Cardiac septum (tissue), 1 donor: Measurements from ENCODE around the gene KLHL13. TPM values are rescaled to one million over a fixed set of nuclear protein-coding genes. Genes with fewer than 3 reads are reported as not detected.
"Not testable (repeated sequence)": the region's sequence is repeated elsewhere in the genome, so short reads cannot be mapped to it uniquely, and the experiment has no call there.

Source experiments
- DNase-seq: peaks from one replicate; pipeline ENCODE4 v3.0.0-alpha.2; 2020; ENCODE audit warnings: low spot score
- intact Hi-C: fragments of 100-400 bp; cut with DNase I; formaldehyde crosslinking; loops from one replicate; pipeline ENCODE4 v1.14.0; 2022
- long read RNA-seq: library from polyadenylated mRNA; unstranded; transcript quantifications from one replicate; pipeline ENCODE4 v2.0.0, GENCODE V29; 2021
- total RNA-seq: library from RNA; stranded (reverse); fragmentation: NEBNext Ultra II Directional; extraction: Animal tissue kit (Norgen Biotek cat#: 25700); gene quantifications from one replicate; pipeline ENCODE4 v1.2.1, GENCODE V29; 2021
- donor health status: DM: no; HTN: no; CAD: no.

The KLHL13 gene
- 15.5 TPM for total RNA-seq
- long read RNA-seq, full-length matches to known transcripts, result 12 of 17 reads
- long read RNA-seq, partial matches to known transcripts, result 1 of 17 reads
- long read RNA-seq, other reads (novel, unspliced or antisense), result 4 of 17 reads

- peak; percentile 74 for DNase-seq
- intact Hi-C loops, result loop anchor here (10.0 kb wide), 1 partner anchor 98 kb away; no protein-coding TSS in a partner anchor
These were observed at the start of gene KLHL13 for GRCh38 chrX:118116713-118117550. Gene KLHL13 (minus strand): TSS chrX:118116810. CDS start chrX:118028473, 88,337 bp downstream.

DNA sequence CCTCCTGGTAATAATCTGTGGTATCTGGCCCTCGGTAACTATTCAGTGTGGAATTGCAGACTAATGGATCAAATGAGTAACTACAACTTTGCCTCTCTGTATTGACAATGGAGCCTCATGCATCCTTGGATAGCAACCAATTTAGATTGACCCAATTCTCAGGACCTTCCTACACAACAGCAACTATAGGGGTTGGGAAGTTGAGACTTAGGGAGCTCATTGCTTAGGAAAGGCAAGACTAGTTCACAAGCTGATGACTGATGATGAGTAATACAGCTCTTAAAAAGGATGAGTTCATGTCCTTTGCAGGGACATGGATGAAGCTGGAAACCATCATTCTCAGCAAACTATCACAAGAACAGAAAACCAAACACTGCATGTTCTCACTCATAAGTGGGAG lies 47.5 kb upstream of the KLHL13 start:
- intact Hi-C loops, result no loop called here
- no peak for DNase-seq

- DNase-seq, result no peak
- intact Hi-C loops, result no loop called here
These were observed 40.5 kb upstream of the KLHL13 start for GRCh38 chrX:118156953-118157608.

DNA sequence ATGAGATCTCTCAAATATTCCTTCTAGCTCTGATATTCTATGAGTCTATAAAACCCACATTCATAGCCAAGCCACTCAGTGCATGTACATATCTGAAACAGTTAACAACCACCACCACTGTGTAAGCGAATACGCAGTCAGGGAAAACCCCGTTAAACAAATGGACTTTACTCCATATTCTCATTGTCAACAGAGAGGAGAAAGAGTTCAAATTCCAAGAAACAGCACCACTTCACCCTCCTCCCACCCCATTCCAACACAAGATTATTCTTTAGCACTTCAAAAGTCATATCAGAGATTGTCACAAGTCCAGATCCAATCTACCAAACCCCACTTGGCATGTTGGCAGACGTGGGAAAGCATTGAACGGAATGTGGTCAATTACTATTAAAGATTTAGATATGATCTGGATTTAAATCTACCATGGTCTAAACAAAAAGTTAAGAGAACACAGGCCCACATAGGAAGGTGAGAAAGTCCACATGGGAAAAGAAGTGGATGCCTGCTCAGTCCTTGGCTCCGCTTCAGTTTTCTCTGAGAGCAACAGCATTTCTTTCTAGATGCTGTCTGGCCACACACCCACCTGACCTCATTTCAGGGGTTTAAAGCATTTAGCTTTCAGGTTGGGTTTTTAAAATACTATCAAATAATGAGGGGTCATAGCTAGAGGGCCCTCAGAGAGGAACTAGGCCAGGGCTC lies 39.8 kb upstream of the KLHL13 start:
- no peak for DNase-seq
- intact Hi-C loops, result no loop called here

DNA sequence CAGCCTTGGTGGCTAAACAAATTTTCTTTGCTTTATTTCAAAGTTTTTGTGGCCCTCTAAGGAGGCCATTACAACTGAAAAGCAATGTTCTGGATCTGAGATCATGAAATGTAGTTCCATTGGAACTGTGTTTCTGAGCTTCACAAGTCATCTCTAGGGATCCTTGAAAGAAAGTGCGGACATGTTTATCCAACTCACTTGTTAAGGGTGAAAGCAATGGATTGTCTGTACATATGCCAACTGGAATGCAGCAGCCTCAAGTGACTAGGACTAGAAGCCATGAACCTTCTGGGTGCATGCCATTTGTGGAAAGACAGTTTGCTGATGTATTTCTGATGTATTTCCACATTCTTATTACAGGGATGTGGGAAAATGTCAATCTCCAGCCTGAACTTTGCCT lies 36.7 kb upstream of the KLHL13 start:
- intact Hi-C loops, result no loop called here
- DNase-seq, result no peak

DNA sequence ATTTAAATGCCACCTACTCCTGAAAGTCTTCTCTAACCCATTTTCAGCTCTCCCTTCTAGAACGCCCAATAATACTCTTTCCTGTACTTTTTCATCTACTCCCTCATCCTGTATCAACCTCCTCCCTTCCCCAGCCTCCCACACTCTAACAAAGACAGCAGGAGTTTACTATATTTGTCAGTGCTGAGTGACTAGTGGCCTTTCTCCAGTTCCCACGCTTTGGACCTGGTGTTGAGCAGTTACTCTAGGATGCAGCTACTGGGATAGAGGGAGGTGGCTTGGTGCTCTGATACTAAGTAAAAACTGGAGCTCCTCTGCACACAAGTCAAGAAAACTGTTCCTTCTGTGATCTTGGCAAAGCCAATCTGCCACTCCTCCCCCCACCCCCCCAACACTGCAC lies 36.1 kb upstream of the KLHL13 start:
- intact Hi-C loops, result no loop called here
- no peak for DNase-seq

GRCh38 chrX:118148737-118149136 lies 32.1 kb upstream of the KLHL13 start:
- no peak for DNase-seq
- intact Hi-C loops, result no loop called here

- intact Hi-C loops, DNase-seq: not testable (repeated sequence)
These were observed 31.2 kb upstream of the KLHL13 start for GRCh38 chrX:118147771-118148170.

- no peak for DNase-seq
- intact Hi-C loops, result no loop called here
These were observed 27.0 kb upstream of the KLHL13 start for GRCh38 chrX:118143578-118143977.

- no peak for DNase-seq
- intact Hi-C loops, result no loop called here
These were observed 14.7 kb upstream of the KLHL13 start for GRCh38 chrX:118131336-118131735.

DNA sequence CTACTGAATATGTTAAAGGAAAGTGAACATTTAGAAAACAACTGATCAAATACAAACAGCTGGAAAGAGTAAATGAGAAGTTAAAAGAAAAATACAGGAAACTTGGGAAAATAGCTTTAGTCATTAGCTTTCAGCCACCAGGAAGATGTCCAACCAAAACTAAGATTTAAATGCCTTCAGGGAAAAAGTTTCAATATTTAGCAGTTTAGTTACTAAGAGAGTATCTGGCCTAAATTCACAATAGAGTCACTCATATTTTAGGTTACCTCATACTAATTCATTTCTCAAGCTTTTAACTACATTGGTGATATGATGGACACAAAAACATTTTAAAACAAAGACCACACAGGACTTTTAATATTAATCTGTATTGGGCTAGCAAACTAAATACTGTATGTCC lies 13.1 kb upstream of the KLHL13 start:
- intact Hi-C loops, result no loop called here

GRCh38 chrX:118128724-118129123 lies 12.1 kb upstream of the KLHL13 start:
- DNase-seq, result no peak
- intact Hi-C loops, result no loop called here

More for the DNA sequence above, 13.1 kb upstream of the KLHL13 start:
- no peak for DNase-seq

DNA sequence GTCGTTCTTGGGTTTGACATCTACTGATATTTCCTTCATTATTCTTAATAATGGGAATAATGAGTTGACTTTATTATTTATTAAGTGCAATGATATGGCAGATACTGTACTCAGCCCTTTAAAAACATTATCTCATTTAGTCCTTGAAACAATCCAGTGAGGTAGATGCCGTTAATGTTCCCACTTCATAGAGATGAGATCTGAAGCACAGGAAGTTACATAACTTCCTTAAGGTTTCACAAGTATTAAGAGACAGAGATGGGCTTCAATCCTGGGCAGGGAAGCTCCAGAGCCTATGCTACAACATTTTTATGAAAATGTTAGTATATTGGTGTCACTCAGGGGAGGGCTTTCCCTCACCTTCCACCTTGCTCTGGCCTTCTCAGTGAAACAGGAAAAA lies 9.7 kb upstream of the KLHL13 start:
- no peak for DNase-seq
- intact Hi-C loops, result no loop called here

GRCh38 chrX:118124243-118124642 lies 7.6 kb upstream of the KLHL13 start:
- intact Hi-C loops, DNase-seq: not testable (repeated sequence)

DNA sequence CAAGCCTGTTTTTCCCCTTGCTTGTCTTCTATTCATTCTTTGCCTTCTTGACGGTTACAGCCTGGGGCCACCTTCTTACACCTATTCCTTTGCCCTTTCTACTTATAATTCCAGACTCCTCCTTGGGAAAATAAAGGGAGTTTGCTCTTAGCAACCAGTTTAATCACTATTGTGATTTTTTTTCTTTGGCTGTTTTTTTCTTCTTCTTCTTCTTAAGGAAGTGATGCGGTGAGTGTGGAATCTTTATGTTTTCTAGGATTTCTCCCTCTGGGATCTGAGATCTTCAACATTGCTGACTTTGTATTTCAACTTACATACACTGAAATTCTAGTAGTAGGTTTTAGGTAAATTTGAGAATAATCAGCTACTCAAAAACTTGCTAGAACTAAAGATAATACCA lies 1.1 kb upstream of the KLHL13 start:
- intact Hi-C loops, result loop anchor here (10.0 kb wide), 1 partner anchor 97 kb away; no protein-coding TSS in a partner anchor
- no peak for DNase-seq

DNA sequence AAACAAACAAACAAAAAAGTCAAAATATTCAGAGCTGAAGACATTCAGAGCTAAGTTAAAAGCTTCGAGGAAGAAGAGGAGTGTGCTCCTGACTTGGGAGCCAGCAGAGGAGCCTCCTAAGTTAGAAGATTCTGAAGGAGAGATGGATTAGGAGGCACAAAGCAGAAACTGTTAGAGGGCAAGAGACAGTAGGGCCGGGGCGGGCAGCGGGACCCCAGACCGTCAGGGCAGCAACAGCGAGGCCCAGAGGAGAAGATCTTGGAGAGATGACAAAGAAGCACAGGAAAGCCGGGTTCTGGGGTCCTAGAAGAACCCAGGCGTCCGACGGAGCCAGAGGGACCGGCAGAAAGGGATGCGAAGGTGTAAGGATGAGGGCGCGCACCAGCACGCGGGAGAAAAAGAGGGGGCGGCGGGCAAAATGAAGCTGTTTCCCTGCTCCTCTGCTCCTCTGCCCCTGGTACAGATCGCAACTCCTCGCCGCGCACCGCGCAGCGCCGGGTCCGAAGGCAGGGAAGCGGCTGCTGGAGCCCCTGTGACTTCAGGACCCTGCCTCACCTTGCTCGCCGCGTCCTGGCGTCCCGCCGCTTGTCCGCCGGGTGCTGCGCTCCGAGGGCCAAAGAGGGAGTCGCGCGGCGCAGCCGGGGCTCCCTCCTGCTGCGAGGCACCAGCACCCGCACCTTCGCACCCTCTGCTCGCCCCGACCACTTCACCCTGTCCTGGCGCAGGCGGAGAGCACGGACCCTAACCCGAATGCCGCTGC lies 477 bp downstream of the KLHL13 start:
- intact Hi-C loops, result loop anchor here (10.0 kb wide), 1 partner anchor 99 kb away; no protein-coding TSS in a partner anchor
- peak; percentile 74 for DNase-seq

DNA sequence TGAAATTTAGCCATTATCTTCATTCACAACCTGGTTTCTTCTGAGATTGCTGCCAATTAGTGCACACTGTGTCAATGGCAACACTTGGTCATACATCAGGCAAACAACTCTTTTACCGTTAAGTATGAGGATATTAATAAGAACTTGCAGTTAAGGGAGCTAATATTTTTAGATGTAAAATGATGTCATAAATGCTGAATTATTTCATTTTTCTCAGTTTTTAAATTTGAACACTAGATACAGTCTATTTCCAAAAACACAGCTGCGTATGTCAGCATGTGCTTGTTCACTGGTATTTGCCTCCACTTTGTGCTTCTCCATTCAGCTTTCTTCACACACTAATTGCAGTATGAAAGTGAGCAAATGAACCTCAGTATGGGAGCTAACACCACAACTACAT lies 1.6 kb downstream of the KLHL13 start:
- intact Hi-C loops, result loop anchor here (10.0 kb wide), 1 partner anchor 100 kb away; no protein-coding TSS in a partner anchor

DNA sequence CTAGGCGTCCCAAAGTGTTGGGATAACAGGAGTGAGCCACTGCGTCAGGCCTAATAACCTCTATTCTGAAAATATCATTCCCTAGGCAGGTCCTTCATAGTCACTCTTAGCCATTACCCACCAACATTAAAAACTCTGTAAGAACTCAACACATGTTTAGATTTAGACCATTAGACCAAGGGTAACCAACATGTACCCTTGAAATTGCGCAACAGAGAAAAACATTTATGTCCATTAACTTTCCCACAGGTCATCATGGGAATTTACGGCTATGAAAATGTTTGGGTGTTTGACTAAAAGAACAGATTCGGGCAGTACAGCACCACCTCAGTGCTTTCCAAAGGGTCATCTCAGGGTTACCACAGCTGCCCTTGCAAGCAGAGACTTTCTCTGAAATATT lies 7.5 kb downstream of the KLHL13 start:
- intact Hi-C loops, result no loop called here
- DNase-seq, result no peak

More for the DNA sequence above, 1.6 kb downstream of the KLHL13 start:
- no peak for DNase-seq

DNA sequence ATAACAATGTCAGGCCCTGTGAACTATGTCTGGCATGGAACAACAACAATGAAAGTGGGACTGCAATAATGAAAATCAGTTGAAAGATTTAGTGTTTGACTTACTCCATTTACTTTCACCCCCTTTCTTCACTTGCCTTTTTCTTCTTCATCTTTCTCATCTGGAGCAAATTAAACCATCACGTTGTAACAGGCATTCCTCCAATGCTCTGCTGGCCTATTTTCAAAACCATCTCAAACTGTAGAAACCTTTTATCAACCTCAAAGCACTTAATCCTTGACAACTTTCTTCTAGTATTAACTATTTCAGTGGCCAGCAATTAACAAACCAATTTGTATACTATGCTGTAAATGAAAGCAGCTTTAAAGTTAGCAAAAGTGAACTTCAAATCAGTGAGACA lies 8.3 kb downstream of the KLHL13 start:
- no peak for DNase-seq
- intact Hi-C loops, result no loop called here
